A549 (cell line): ENCODE results near the gene MYOM1. TPM values are rescaled to one million over a fixed set of nuclear protein-coding genes. Genes with fewer than 3 reads are reported as not detected.

Source experiments
- ATAC-seq, 2 experiments: fragments of 200-7000 bp in 1 of 2; fragments of >200 bp in 1 of 2; cut with Nextera tagmentation in 1 of 2; cut with Tn5 transposase in 1 of 2; 3 replicates each; pipeline versions ENCODE4 v1.8.0 to v1.9.1; 2018 to 2020; ENCODE audit warnings: mild to moderate bottlenecking in 1 of 2, moderate library complexity in 1 of 2
- CTCF ChIA-PET: fragments of 300-600 bp; sonication (Branson Sonifier 250); formaldehyde crosslinking; extraction: SDS; loops from one replicate; lab custom pipeline; 2021; ENCODE audit warnings: antibody characterized with exemption, inconsistent platforms; lab: Yijun Ruan, JAX
- POLR2A ChIA-PET: fragments of 350-600 bp; formaldehyde crosslinking; extraction: SDS; loops from one replicate; lab custom pipeline; 2021; ENCODE audit warnings: antibody characterized with exemption, inconsistent platforms; lab: Yijun Ruan, JAX
- DNase-seq, 2 experiments: peaks; one replicate each; pipeline versions ENCODE4 v3.0.0 to v3.0.0-alpha.2; 2011 to 2016; ENCODE audit warnings: low read depth in 1 of 2, low spot score in 1 of 2
- FAIRE-seq: peaks from 2 replicates; lab custom pipeline; 2011; peaks lifted over from hg19 to GRCh38; lab: Jason Lieb, UNC
- H3K27ac ChIP-seq, 2 experiments: fragments of >200 bp; sonication (Bioruptor Twin); formaldehyde crosslinking; 3 replicates each; pipeline ENCODE4 v1.5.1; 2016 to 2017
- H3K4me1 ChIP-seq: fragments of >200 bp; sonication (Bioruptor Twin); formaldehyde crosslinking; 3 replicates; pipeline ENCODE4 v1.6.1; 2016
- H3K4me2 ChIP-seq: fragments of >200 bp; sonication (Bioruptor Twin); formaldehyde crosslinking; 3 replicates; pipeline ENCODE4 v1.6.1; 2016
- H3K4me3 ChIP-seq: fragments of >200 bp; sonication (Bioruptor Twin); formaldehyde crosslinking; 3 replicates; pipeline ENCODE4 v1.5.1; 2016
- H3K9me3 ChIP-seq: fragments of >200 bp; sonication (Bioruptor Twin); formaldehyde crosslinking; 3 replicates; pipeline ENCODE4 v1.6.1; 2016
- ATOH8 ChIP-seq: fragments of 250-450 bp; sonication (Bioruptor Pico); IDR thresholded peaks from 2 replicates; pipeline ENCODE4 v1.5.0; 2020; ENCODE audit warnings: low read depth, mild to moderate bottlenecking, moderate library complexity
- CBX2 ChIP-seq: fragments of 200-600 bp; sonication (generic); IDR thresholded peaks from 2 replicates; pipeline ENCODE4 v1.6.1; 2016; ENCODE audit warnings: low read depth, mild to moderate bottlenecking, borderline replicate concordance
- CBX8 ChIP-seq: fragments of 200-600 bp; sonication (generic); IDR thresholded peaks from 2 replicates; pipeline ENCODE4 v1.6.1; 2016
- CHD2 ChIP-seq: fragments of 150-350 bp; IDR thresholded peaks from 2 replicates; pipeline ENCODE4 v1.6.1; 2014; ENCODE audit warnings: low read length; ENCODE audit not compliant: partially characterized antibody
- CHD4 ChIP-seq: fragments of 200-600 bp; sonication (generic); IDR thresholded peaks from 2 replicates; pipeline ENCODE4 v1.6.1; 2016; ENCODE audit warnings: antibody characterized with exemption, mild to moderate bottlenecking, borderline replicate concordance
- EHF ChIP-seq: fragments of 250-450 bp; sonication (Bioruptor Pico); IDR thresholded peaks from 2 replicates; pipeline ENCODE4 v1.5.0; 2020; ENCODE audit warnings: mild to moderate bottlenecking
- ELK1 ChIP-seq: fragments of 150-350 bp; IDR thresholded peaks from 2 replicates; pipeline ENCODE4 v1.6.1; 2014; ENCODE audit warnings: low read depth, mild to moderate bottlenecking, low read length
- FOXS1 ChIP-seq: fragments of 250-450 bp; sonication (Bioruptor Pico); IDR thresholded peaks from 2 replicates; pipeline ENCODE4 v1.5.0; 2020; ENCODE audit warnings: mild to moderate bottlenecking, moderate library complexity
- HDAC2 ChIP-seq: fragments of 200-600 bp; sonication (generic); IDR thresholded peaks from 2 replicates; pipeline ENCODE4 v1.6.1; 2016
- HOXB13 ChIP-seq: fragments of 250-450 bp; sonication (Bioruptor Pico); IDR thresholded peaks from 2 replicates; pipeline ENCODE4 v1.5.0; 2020; ENCODE audit warnings: low read depth, mild to moderate bottlenecking, moderate library complexity
- HOXB5 ChIP-seq: fragments of 250-450 bp; sonication (Bioruptor Pico); IDR thresholded peaks from 2 replicates; pipeline ENCODE4 v1.5.0; 2020; ENCODE audit warnings: mild to moderate bottlenecking, moderate library complexity
- JUNB ChIP-seq: fragments of >200 bp; sonication (Bioruptor Twin); formaldehyde crosslinking; IDR thresholded peaks from 2 replicates; pipeline ENCODE4 v1.6.1; 2016
- KDM1A ChIP-seq: fragments of 200-600 bp; sonication (generic); IDR thresholded peaks from 2 replicates; pipeline ENCODE4 v1.6.1; 2016; ENCODE audit warnings: low read depth, mild to moderate bottlenecking
- KDM5A ChIP-seq: fragments of 200-600 bp; sonication (generic); IDR thresholded peaks from 2 replicates; pipeline ENCODE4 v1.6.1; 2016; ENCODE audit warnings: antibody characterized with exemption, mild to moderate bottlenecking
- MYC ChIP-seq: IDR thresholded peaks from 2 replicates; pipeline ENCODE4 v1.6.1; 2012; ENCODE audit warnings: mild to moderate bottlenecking, inconsistent platforms, low read length, improper control_type of control experiment, borderline replicate concordance
- PHF8 ChIP-seq: fragments of 200-600 bp; sonication (generic); IDR thresholded peaks from 2 replicates; pipeline ENCODE4 v1.6.1; 2016; ENCODE audit warnings: low read depth, mild to moderate bottlenecking, antibody characterized with exemption, moderate library complexity, borderline replicate concordance
- POLR2A ChIP-seq: IDR thresholded peaks from 2 replicates; pipeline ENCODE4 v1.6.1; 2012; ENCODE audit warnings: mild to moderate bottlenecking, low read length
- POLR2AphosphoS2 ChIP-seq: conservative IDR thresholded peaks from 2 replicates; pipeline ENCODE4 v1.6.1; 2012; ENCODE audit warnings: low read length, improper control_type of control experiment, inconsistent platforms
- RAD21 ChIP-seq, 2 experiments: fragments of >200 bp in 1 of 2; sonication (Bioruptor Twin) in 1 of 2; formaldehyde crosslinking in 1 of 2; IDR thresholded peaks in 1 of 2; conservative IDR thresholded peaks in 1 of 2; 2 replicates in 1 of 2; 3 replicates in 1 of 2; pipeline ENCODE4 v1.6.1; 2012 to 2018; ENCODE audit warnings: inconsistent platforms in 1 of 2
- RCOR1 ChIP-seq: fragments of 150-350 bp; IDR thresholded peaks from 2 replicates; pipeline ENCODE4 v1.6.1; 2014; ENCODE audit warnings: antibody characterized with exemption, low read length, low read depth
- REST ChIP-seq: fragments of 200-600 bp; sonication (generic); IDR thresholded peaks from 2 replicates; pipeline ENCODE4 v1.6.1; 2016; ENCODE audit warnings: antibody characterized with exemption, mild to moderate bottlenecking, moderate library complexity
- SMC3 ChIP-seq: fragments of >200 bp; sonication (Bioruptor Twin); formaldehyde crosslinking; IDR thresholded peaks from 3 replicates; pipeline ENCODE4 v1.6.1; 2018; ENCODE audit warnings: inconsistent platforms
- TFCP2L1 ChIP-seq: fragments of 250-450 bp; sonication (Bioruptor Pico); IDR thresholded peaks from 2 replicates; pipeline ENCODE4 v1.5.0; 2021; ENCODE audit warnings: mild to moderate bottlenecking
- USF2 ChIP-seq: fragments of 450-650 bp; IDR thresholded peaks from 2 replicates; pipeline ENCODE4 v1.6.1; 2014; ENCODE audit warnings: antibody characterized with exemption
- ZFP36 ChIP-seq: fragments of 450-650 bp; IDR thresholded peaks from 2 replicates; pipeline ENCODE4 v1.6.1; 2014; ENCODE audit warnings: borderline replicate concordance; ENCODE audit not compliant: partially characterized antibody
- ZNF302 ChIP-seq: fragments of 250-450 bp; sonication (Bioruptor Pico); IDR thresholded peaks from 2 replicates; pipeline ENCODE4 v1.9.0; 2021; ENCODE audit warnings: inconsistent platforms, mild to moderate bottlenecking, moderate library complexity
- WGBS: methylation state at CpG from one replicate; pipeline ENCODE4 v1.1.6; 2017; ENCODE audit errors: missing lambda C conversion rate; 5-methylcytosine and 5-hydroxymethylcytosine counted together
- polyA plus RNA-seq, 4 experiments: library from polyadenylated mRNA; depleted of rRNA in 3 of 4; stranded (reverse); fragments of >200 nt; fragmentation: RNase III in 1 of 4; extraction: RNeasy Plus Mini Kit Qiagen cat#74134 plus additional on column Dnase treatment in 1 of 4; gene quantifications; 2 replicates in 3 of 4; 3 replicates in 1 of 4; pipeline ENCODE4 v1.2.3, GENCODE V29; 2011 to 2017
- TF ChIP-seq, protein P1 (sequence below): IDR thresholded peaks from 2 replicates; pipeline ENCODE4 v1.6.1; 2012; ENCODE audit warnings: low read depth, borderline replicate concordance
- TF ChIP-seq, protein P2 (sequence below): IDR thresholded peaks from 2 replicates; pipeline ENCODE4 v1.6.1; 2012

MYOM1 gene
- polyA plus RNA-seq, 2 of the 4 experiments (the other 2 are of a cell fraction) = 0.18 to 0.30 TPM

GRCh38 chr18:3140342-3140741 is 79.4 kb downstream of the MYOM1 start:
- no peak for ATAC-seq
- no peaks in the 10 kb centered on the region for H3K9me3 ChIP-seq
- no peak overlapping the region for H3K27ac ChIP-seq
- no peak overlapping the region for H3K4me3 ChIP-seq
- ChIA-PET CTCF (interaction anchor here (0.9 to 3.5 kb wide), 5 partner anchors 11 to 105 kb away, joined by 3 to 18 read pairs (median 7); no protein-coding TSS in a partner anchor), POLR2A (no interaction called here)
- DNase-seq = no peak
- no peak for TF ChIP-seq ZFP36
- no peak for TF ChIP-seq CBX8
- TF ChIP-seq TFCP2L1 = no peak
- no peak for TF ChIP-seq SMC3
- TF ChIP-seq, protein P1, sequence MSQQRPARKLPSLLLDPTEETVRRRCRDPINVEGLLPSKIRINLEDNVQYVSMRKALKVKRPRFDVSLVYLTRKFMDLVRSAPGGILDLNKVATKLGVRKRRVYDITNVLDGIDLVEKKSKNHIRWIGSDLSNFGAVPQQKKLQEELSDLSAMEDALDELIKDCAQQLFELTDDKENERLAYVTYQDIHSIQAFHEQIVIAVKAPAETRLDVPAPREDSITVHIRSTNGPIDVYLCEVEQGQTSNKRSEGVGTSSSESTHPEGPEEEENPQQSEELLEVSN = no peak
- no peak for TF ChIP-seq CBX2
- TF ChIP-seq HDAC2 = no peak
- TF ChIP-seq USF2 = no peak
- TF ChIP-seq ELK1 = no peak
- no peak for TF ChIP-seq RAD21 (conservative IDR thresholded peaks at IDR 0.05 in 1 of 2, IDR thresholded peaks at IDR 0.05 in 1 of 2)
- H3K4me2 ChIP-seq = no peak overlapping the region
- no peaks in the 10 kb centered on the region for H3K4me1 ChIP-seq
- no peak for FAIRE-seq

DNA sequence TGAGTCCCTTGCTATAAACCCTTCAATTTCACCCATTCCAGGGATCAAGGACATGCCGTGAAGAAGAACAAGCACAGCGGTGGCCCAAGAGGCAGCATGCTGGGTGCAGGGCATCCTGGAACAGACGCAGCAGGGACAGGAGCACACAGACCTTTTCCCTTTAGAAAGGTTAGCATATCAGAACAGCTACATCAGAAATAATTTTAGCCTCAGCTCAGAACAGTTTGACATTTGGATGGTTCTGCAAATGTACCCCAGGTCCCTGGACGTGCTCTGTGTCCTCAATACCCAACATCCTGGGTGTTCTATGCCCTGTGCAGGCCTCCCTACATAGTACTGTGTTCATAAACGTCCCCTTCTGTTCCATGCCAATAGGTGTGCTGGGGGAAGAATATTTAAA is 80.4 kb downstream of the MYOM1 start:
- Histone ChIP-seq H3K4me2 (no peak overlapping the region), H3K27ac (no peak overlapping the region), H3K9me3 (no peaks in the 10 kb centered on the region), H3K4me3 (no peak overlapping the region), H3K4me1 (no peaks in the 10 kb centered on the region)
- no peak for TF ChIP-seq KDM5A
- TF ChIP-seq EHF (CRISPR knock-in tag) = no peak
- no peak for TF ChIP-seq ATOH8 (CRISPR knock-in tag)
- TF ChIP-seq HOXB13 (CRISPR knock-in tag) = no peak
- no peak for TF ChIP-seq KDM1A
- TF ChIP-seq CHD2 = no peak
- no peak for TF ChIP-seq POLR2AphosphoS2
- no peak for TF ChIP-seq CHD4
- no peak for TF ChIP-seq CBX8
- TF ChIP-seq ZFP36 = no peak
- no peak for TF ChIP-seq TFCP2L1
- CTCF ChIA-PET = interaction anchor here (0.8 to 3.5 kb wide), 5 partner anchors 10 to 106 kb away, joined by 3 to 18 read pairs (median 7); no protein-coding TSS in a partner anchor
- FAIRE-seq = no peak
- WGBS = 64% methylated on average over 5 of the region's 5 CpGs
- DNase-seq = no peak
- no peak for ATAC-seq
- POLR2A ChIA-PET = no interaction called here

DNA sequence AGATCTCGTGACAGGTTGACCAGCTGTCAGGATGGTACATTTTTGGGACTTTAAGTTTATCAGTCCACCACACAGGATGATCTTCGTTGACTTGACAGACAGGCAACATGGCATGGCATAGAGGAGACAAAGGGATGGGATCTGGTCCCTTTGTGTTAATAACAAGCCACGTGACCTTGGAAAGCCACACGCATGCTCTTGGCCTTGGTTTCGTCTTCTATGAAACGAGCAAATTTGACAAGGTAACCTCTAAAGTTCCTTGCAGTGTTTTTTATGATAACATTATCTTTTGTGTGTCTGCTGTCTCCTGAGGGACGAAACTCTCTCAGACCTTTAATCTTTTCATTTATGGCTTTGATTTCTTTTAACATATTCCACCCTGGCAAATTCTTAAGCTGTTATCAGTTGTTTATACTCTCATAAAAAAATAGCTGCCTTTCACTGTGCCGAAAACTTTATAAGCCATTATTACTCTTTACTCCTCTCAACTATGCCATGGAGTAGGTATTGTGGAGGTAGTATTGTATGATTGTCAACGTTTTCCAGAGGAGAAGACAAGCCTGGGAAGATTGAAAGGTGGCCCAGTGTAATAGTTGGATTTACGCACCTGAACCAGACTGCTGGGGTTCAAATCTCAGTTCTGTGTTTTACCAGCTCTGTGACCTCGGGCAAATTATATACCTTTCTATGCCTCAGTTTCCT is 81.3 kb downstream of the MYOM1 start:
- CTCF ChIA-PET = interaction anchor here (0.8 to 3.8 kb wide), 4 partner anchors 9 to 75 kb away, joined by 3 to 18 read pairs (median 11); no protein-coding TSS in a partner anchor
- H3K4me3 ChIP-seq = no peak overlapping the region
- POLR2A ChIA-PET = no interaction called here
- ATAC-seq = no peak
- no peaks in the 10 kb centered on the region for H3K4me1 ChIP-seq
- 69% methylated on average over 11 of the region's 11 CpGs for WGBS
- no peaks in the 10 kb centered on the region for H3K9me3 ChIP-seq
- H3K27ac ChIP-seq = no peak overlapping the region
- no peak for FAIRE-seq
- no peak for DNase-seq
- no peak overlapping the region for H3K4me2 ChIP-seq
- TF ChIP-seq MYC (no peak), HOXB5 (CRISPR knock-in tag) (no peak), POLR2A (no peak), RCOR1 (no peak), REST (no peak), ZNF302 (no peak), FOXS1 (CRISPR knock-in tag) (no peak), JUNB (no peak), PHF8 (no peak)
- TF ChIP-seq, protein P2, sequence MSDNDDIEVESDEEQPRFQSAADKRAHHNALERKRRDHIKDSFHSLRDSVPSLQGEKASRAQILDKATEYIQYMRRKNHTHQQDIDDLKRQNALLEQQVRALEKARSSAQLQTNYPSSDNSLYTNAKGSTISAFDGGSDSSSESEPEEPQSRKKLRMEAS = no peak
